ENCODE data around the gene IRAK2. TPM values are rescaled to one million over a fixed set of nuclear protein-coding genes. Genes with fewer than 3 reads are reported as not detected.

Gene IRAK2
- total RNA-seq, 4 donors from 2014 or later: 0.29 to 8.7 (median 3.7) TPM

DNA sequence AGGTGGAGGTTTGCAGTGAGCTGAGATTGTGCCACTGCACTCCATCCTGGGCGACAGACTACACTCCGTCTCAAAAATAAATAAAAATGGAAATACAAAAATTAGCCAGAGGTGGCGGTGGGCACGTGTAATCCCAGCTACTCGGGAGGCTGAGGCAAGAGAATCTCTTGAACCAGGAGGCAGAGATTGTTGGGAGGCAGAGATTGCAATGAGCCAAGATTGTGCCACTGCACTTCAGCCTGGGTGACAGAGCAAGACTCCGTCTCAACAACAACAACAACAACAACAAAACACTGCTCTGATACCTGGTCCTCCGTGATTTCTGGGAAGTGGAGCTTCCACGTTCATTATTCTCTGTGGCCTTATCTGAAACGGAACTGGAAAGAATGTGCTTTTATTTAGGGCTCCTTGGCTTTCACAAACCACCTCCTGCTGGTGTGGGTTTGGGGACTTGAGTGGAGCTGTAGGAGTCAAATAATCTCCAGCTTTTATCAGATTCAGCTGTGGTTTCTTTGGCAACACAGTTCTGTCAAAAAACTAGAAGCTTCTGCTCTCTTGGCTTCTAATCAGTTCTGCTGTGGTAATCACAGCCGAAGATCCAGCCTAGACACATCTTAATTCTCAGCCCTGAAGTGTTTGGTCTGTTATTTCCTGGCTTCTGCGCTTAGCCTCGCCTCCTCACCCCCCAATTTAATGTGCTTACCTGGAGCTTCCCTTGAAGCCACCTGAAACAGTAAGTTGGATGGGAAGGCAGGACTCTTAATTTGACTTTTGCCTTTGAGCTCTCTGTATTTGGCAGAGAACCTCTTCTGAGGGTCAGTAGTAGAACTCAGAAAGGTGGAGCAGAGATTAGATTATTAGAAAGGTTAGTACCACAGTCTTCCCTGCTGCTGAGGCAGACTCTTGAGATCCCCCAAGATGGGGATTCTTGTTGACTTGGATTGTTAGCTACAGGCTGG is 21.4 kb downstream of the IRAK2 start:
- intact Hi-C loops (cut with DNase I; ENCODE audit: low total_unique reads): no loop called here
- TF ChIP-seq CTCF (IDR thresholded peaks at IDR 0.05) (no peak), POLR2A (IDR thresholded peaks at IDR 0.05) (no peak)
- Histone ChIP-seq H3K36me3 (no peaks in the 10 kb centered on the region), H3K9me3 (no peaks in the 10 kb centered on the region), H3K27me3 (no peaks in the 10 kb centered on the region), H3K4me1 (peaks cover 0 to 4% of the 10 kb centered on the region in 2 donors), H3K27ac (peak overlapping the region; percentile 31 to 47), H3K4me3 (no peak overlapping the region)
- no peak for DNase-seq

DNA sequence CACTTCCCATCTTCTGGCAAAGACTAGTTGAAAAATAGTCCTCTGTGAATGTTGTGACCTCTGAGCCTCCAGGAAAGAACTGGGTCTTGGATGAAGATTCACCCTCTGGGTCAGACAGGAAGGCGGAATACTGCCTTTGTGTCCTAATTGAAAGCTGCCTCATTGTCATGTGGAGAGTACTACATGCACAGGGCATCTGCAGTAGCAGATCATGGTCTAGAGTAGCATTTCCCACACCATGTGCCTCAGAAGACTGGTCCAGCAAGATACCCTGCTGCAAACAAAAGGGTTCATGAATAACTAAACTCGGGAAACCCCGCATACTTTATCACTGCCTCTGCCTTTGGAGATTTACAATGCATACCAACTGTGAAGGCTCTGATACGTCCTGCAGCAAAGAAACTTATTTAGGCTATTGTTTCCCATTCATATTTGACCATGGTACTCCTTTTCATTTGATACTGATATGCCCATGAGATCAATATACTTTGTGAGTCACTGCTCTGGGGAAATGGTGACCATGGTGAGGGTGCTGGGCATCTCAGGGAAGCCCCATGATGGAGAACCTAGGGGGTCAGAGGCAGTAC is 22.7 kb downstream of the IRAK2 start:
- Histone ChIP-seq H3K27me3 (no peaks in the 10 kb centered on the region), H3K27ac (no peak overlapping the region), H3K36me3 (no peaks in the 10 kb centered on the region), H3K4me3 (no peak overlapping the region), H3K9me3 (no peaks in the 10 kb centered on the region), H3K4me1 (peaks cover 7 to 11% of the 10 kb centered on the region in 2 donors)
- no peak for DNase-seq
- intact Hi-C loops (cut with DNase I; ENCODE audit: low total_unique reads): no loop called here
- TF ChIP-seq CTCF (IDR thresholded peaks at IDR 0.05): no peak
- no peak for TF ChIP-seq POLR2A (IDR thresholded peaks at IDR 0.05)

- H3K9me3 ChIP-seq: no peaks in the 10 kb centered on the region
- TF ChIP-seq POLR2A (IDR thresholded peaks at IDR 0.05): no peak
- no peak for TF ChIP-seq CTCF (IDR thresholded peaks at IDR 0.05)
- no peak overlapping the region for H3K27ac ChIP-seq
- no peaks in the 10 kb centered on the region for H3K27me3 ChIP-seq
- no peak for DNase-seq
- H3K4me3 ChIP-seq: no peak overlapping the region
- H3K36me3 ChIP-seq: no peaks in the 10 kb centered on the region
- peaks cover 11 to 16% of the 10 kb centered on the region in 2 donors for H3K4me1 ChIP-seq
- intact Hi-C loops (cut with DNase I; ENCODE audit: low total_unique reads): no loop called here
Measured at GRCh38 chr3:10187944-10188343, 23.2 kb downstream of the IRAK2 start.

DNA sequence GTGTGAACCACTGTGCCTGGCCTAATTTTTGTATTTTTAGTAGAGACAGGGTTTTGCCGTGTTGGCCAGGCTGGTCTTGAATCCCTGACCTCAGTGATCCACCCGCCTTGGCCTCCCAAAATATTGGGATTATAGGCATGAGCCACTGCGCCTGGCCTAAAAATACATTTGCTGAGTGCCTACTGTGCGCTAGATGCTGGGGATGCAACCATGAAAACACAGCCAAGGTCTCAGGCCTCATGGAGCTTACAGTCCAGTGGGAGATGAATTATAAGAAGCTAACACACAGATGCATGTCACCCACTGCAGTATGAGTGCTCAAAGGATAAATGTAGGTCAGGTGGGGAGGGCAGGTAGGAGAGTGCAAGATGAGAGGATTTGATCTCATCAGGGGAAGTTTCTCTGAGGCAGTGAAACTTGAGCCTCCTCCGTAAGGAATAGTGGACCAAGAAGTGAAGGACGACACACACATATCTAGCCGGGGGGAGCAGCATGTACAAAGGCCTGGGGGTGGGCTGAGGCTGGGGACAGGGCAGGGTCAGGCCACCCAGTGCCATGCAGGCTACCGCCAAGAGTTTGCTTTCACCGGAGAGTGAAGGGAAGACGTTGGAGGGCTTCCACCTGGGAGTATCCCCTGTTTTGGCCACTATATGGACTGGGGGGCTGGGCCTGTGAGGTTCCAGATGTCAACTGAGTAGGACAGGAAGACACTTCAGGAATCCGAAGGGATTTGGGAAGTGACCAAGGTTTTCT is 24.3 kb downstream of the IRAK2 start:
- no peak for DNase-seq
- intact Hi-C loops (cut with DNase I; ENCODE audit: low total_unique reads): no loop called here
- H3K27me3 ChIP-seq: no peaks in the 10 kb centered on the region
- peaks cover 20 to 21% of the 10 kb centered on the region in 2 donors for H3K4me1 ChIP-seq
- H3K27ac ChIP-seq: peak overlapping the region; percentile 75 to 83
- H3K4me3 ChIP-seq: no peak overlapping the region
- no peaks in the 10 kb centered on the region for H3K9me3 ChIP-seq
- TF ChIP-seq CTCF (IDR thresholded peaks at IDR 0.05) (no peak), POLR2A (IDR thresholded peaks at IDR 0.05) (no peak)
- H3K36me3 ChIP-seq: no peaks in the 10 kb centered on the region

Measured in uterus (tissue), 4 donors.